Astrocyte (in vitro differentiated cells and primary cell): ENCODE data around the gene DOCK7. TPM values are rescaled to one million over a fixed set of nuclear protein-coding genes. Genes with fewer than 3 reads are reported as not detected.

Experiments used
- DNase-seq: peaks from one replicate; pipeline ENCODE4 v3.0.0-alpha.2; 2010; ENCODE audit warnings: low read depth
- FAIRE-seq: peaks from 2 replicates; lab custom pipeline; 2011; peaks lifted over from hg19 to GRCh38; lab: Jason Lieb, UNC
- H2AFZ ChIP-seq: 2 replicates; pipeline ENCODE4 v1.6.0; 2012; ENCODE audit warnings: low read depth, low read length, inconsistent platforms
- H3K27ac ChIP-seq: 2 replicates; pipeline ENCODE4 v1.5.1; 2011; ENCODE audit warnings: low read depth, low read length, inconsistent platforms
- H3K27me3 ChIP-seq: 2 replicates; pipeline ENCODE4 v1.6.0; 2011; ENCODE audit warnings: low read length, inconsistent platforms; ENCODE audit not compliant: insufficient read depth
- H3K36me3 ChIP-seq: 2 replicates; pipeline ENCODE4 v1.5.1; 2011; ENCODE audit warnings: low read length, inconsistent platforms; ENCODE audit not compliant: insufficient read depth
- H3K4me1 ChIP-seq: 2 replicates; pipeline ENCODE4 v1.5.1; 2011; ENCODE audit warnings: low read length, inconsistent platforms; ENCODE audit not compliant: insufficient read depth
- H3K4me2 ChIP-seq: 2 replicates; pipeline ENCODE4 v1.6.0; 2012; ENCODE audit warnings: low read length, inconsistent platforms
- H3K4me3 ChIP-seq: 2 replicates; pipeline ENCODE4 v1.5.1; 2011; ENCODE audit warnings: low read depth, mild to moderate bottlenecking, low read length, inconsistent platforms; ENCODE audit not compliant: insufficient read depth
- H3K79me2 ChIP-seq: 2 replicates; pipeline ENCODE4 v1.6.0; 2012; ENCODE audit warnings: mild to moderate bottlenecking, low read length, inconsistent platforms; ENCODE audit not compliant: insufficient read depth
- H3K9ac ChIP-seq: 2 replicates; pipeline ENCODE4 v1.6.0; 2012; ENCODE audit warnings: mild to moderate bottlenecking, low read length, inconsistent platforms
- H3K9me3 ChIP-seq: 2 replicates; pipeline ENCODE4 v1.5.1; 2012; ENCODE audit warnings: low read depth, mild to moderate bottlenecking, low read length, inconsistent platforms; ENCODE audit not compliant: insufficient read depth
- H4K20me1 ChIP-seq: 2 replicates; pipeline ENCODE4 v1.6.0; 2012; ENCODE audit warnings: low read length, inconsistent platforms; ENCODE audit not compliant: insufficient read depth
- H3K27ac Mint-ChIP-seq: one replicate; pipeline ENCODE4 v1.8.0; 2021; ENCODE audit warnings: mild to moderate bottlenecking, mixed read lengths; ENCODE audit not compliant: unreplicated experiment
- H3K27me3 Mint-ChIP-seq: one replicate; pipeline ENCODE4 v1.8.0; 2021; ENCODE audit warnings: low read depth, mixed read lengths; ENCODE audit not compliant: unreplicated experiment
- H3K36me3 Mint-ChIP-seq: one replicate; pipeline ENCODE4 v1.8.0; 2021; ENCODE audit warnings: low read depth, mixed read lengths; ENCODE audit not compliant: unreplicated experiment
- H3K4me1 Mint-ChIP-seq: one replicate; pipeline ENCODE4 v1.8.0; 2021; ENCODE audit warnings: low read depth, mixed read lengths; ENCODE audit not compliant: unreplicated experiment
- H3K4me3 Mint-ChIP-seq: one replicate; pipeline ENCODE4 v1.8.0; 2021; ENCODE audit warnings: mild to moderate bottlenecking, moderate library complexity, mixed read lengths; ENCODE audit not compliant: unreplicated experiment
- H3K9me3 Mint-ChIP-seq: one replicate; pipeline ENCODE4 v1.8.0; 2021; ENCODE audit warnings: mild to moderate bottlenecking, mixed read lengths; ENCODE audit not compliant: unreplicated experiment
- EZH2 ChIP-seq: IDR thresholded peaks from 2 replicates; pipeline ENCODE4 v1.6.1; 2012; ENCODE audit warnings: mild to moderate bottlenecking, low read length, inconsistent platforms; ENCODE audit not compliant: insufficient read depth
- total RNA-seq: library from RNA; stranded (reverse); gene quantifications from 2 replicates; pipeline ENCODE4 v1.2.1, GENCODE V29; 2021
- TF ChIP-seq, protein P1 (sequence below): IDR thresholded peaks from 2 replicates; pipeline ENCODE4 v1.5.1; 2011; ENCODE audit warnings: low read depth, mild to moderate bottlenecking, inconsistent platforms, low read length, moderate library complexity; ENCODE audit not compliant: insufficient read depth

The DOCK7 gene
- total RNA-seq, 1 donor from 2014 or later, result 68.7 TPM

GRCh38 chr1:62608905-62609304 is 79.3 kb downstream of the DOCK7 start:
- Histone ChIP-seq H3K4me2 (no peak overlapping the region), H3K79me2 (no peaks in the 10 kb centered on the region), H3K4me1 (peaks cover 6% of the 10 kb centered on the region), H3K27me3 (no peaks in the 10 kb centered on the region), H3K4me3 (no peak overlapping the region), H3K9ac (no peak overlapping the region), H4K20me1 (no peaks in the 10 kb centered on the region), H3K36me3 (peaks cover 2% of the 10 kb centered on the region), H3K9me3 (no peaks in the 10 kb centered on the region), H2AFZ (no peak overlapping the region), H3K27ac (no peak overlapping the region)
- Mint-ChIP-seq H3K27ac (no peak overlapping the region), H3K27me3 (no peaks in the 10 kb centered on the region), H3K36me3 (peaks cover 6% of the 10 kb centered on the region), H3K4me3 (no peak overlapping the region), H3K4me1 (peaks cover under 1% of the 10 kb centered on the region), H3K9me3 (peaks cover 3% of the 10 kb centered on the region)
- no peak for TF ChIP-seq EZH2
- TF ChIP-seq, protein P1, sequence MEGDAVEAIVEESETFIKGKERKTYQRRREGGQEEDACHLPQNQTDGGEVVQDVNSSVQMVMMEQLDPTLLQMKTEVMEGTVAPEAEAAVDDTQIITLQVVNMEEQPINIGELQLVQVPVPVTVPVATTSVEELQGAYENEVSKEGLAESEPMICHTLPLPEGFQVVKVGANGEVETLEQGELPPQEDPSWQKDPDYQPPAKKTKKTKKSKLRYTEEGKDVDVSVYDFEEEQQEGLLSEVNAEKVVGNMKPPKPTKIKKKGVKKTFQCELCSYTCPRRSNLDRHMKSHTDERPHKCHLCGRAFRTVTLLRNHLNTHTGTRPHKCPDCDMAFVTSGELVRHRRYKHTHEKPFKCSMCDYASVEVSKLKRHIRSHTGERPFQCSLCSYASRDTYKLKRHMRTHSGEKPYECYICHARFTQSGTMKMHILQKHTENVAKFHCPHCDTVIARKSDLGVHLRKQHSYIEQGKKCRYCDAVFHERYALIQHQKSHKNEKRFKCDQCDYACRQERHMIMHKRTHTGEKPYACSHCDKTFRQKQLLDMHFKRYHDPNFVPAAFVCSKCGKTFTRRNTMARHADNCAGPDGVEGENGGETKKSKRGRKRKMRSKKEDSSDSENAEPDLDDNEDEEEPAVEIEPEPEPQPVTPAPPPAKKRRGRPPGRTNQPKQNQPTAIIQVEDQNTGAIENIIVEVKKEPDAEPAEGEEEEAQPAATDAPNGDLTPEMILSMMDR, result no peak
- FAIRE-seq (no peak), DNase-seq (no peak)

DNA sequence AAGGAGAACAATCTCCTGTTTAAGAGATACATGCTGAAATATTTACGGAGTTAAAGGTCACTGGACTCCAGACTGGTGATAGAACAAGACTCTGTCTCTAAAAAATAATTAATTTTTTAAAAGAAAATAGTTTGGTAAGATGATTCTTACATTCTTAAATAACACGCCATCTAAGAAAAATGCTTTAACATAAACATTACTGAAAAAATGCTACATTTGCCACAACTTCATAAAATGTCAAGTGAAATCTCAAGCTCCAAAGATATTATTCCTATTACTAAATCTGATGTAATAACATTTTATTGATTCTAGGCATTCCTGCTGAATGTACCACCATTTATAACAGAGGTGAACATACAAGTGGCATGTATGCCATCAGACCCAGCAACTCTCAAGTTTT is 86.7 kb downstream of the DOCK7 start:
- no peak overlapping the region for H3K27ac ChIP-seq
- peak; percentile 14 for DNase-seq
- H3K4me1 Mint-ChIP-seq, result no peaks in the 10 kb centered on the region

DNA sequence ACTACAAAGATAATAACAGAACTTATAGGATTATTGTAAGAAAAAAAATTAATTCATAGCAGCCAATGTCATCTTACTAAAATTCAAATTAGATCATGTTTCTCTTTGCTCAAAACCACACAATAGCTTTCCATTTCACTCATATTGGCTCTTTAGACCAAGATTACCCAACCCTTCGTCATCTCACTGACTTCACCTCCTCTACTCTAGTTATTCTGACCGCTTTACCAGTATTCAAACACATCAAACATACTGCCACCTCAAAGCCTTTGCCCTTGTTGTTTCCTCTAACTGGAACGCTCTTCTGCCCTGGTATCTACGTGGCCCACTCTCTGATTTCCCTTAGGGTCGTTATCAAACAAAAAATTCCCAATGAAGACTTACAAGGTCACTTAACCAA is 89.1 kb downstream of the DOCK7 start:
- no peak overlapping the region for H3K9ac ChIP-seq
- peaks cover 3% of the 10 kb centered on the region for H3K4me1 Mint-ChIP-seq
- H4K20me1 ChIP-seq, result no peaks in the 10 kb centered on the region
- no peak overlapping the region for H3K4me3 ChIP-seq
- H3K36me3 Mint-ChIP-seq, result no peaks in the 10 kb centered on the region
- H3K9me3 ChIP-seq, result no peaks in the 10 kb centered on the region
- no peak overlapping the region for H3K27ac ChIP-seq
- no peak overlapping the region for H3K4me2 ChIP-seq
- H3K79me2 ChIP-seq, result no peaks in the 10 kb centered on the region
- DNase-seq (peak; percentile 20), FAIRE-seq (no peak)
- H3K27me3 Mint-ChIP-seq, result no peaks in the 10 kb centered on the region
- H3K4me1 ChIP-seq, result no peaks in the 10 kb centered on the region
- H2AFZ ChIP-seq, result no peak overlapping the region
- no peaks in the 10 kb centered on the region for H3K27me3 ChIP-seq
- no peak overlapping the region for H3K4me3 Mint-ChIP-seq
- TF ChIP-seq, protein P1, result no peak
- no peak for TF ChIP-seq EZH2
- H3K27ac Mint-ChIP-seq, result no peak overlapping the region
- H3K9me3 Mint-ChIP-seq, result no peaks in the 10 kb centered on the region
- H3K36me3 ChIP-seq, result no peaks in the 10 kb centered on the region

More for the DNA sequence above, 86.7 kb downstream of the DOCK7 start:
- H3K4me2 ChIP-seq, result no peak overlapping the region
- Mint-ChIP-seq H3K36me3 (no peaks in the 10 kb centered on the region), H3K27ac (no peak overlapping the region), H3K27me3 (no peaks in the 10 kb centered on the region), H3K9me3 (no peaks in the 10 kb centered on the region), H3K4me3 (no peak overlapping the region)
- no peak for FAIRE-seq
- H3K36me3 ChIP-seq, result no peaks in the 10 kb centered on the region
- TF ChIP-seq, protein P1, result no peak
- TF ChIP-seq EZH2, result no peak
- no peak overlapping the region for H2AFZ ChIP-seq
- H3K27me3 ChIP-seq, result no peaks in the 10 kb centered on the region
- H3K9ac ChIP-seq, result no peak overlapping the region
- H4K20me1 ChIP-seq, result no peaks in the 10 kb centered on the region
- no peaks in the 10 kb centered on the region for H3K4me1 ChIP-seq
- no peaks in the 10 kb centered on the region for H3K9me3 ChIP-seq
- H3K79me2 ChIP-seq, result no peaks in the 10 kb centered on the region
- no peak overlapping the region for H3K4me3 ChIP-seq
